ENCODE results near the gene CHRNB1. TPM values are rescaled to one million over a fixed set of nuclear protein-coding genes. Genes with fewer than 3 reads are reported as not detected.
"Not testable (repeated sequence)": the region's sequence is repeated elsewhere in the genome, so short reads cannot be mapped to it uniquely, and the experiment has no call there.

The CHRNB1 gene
- polyA plus RNA-seq, 1 donor from 2014 or later = 18.2 TPM

GRCh38 chr17:7468290-7468689 is 23.4 kb downstream of the CHRNB1 start:
- TF ChIP-seq SMC3 (conservative IDR thresholded peaks at IDR 0.05; ENCODE audit: poor library complexity) = no peak
- no peak for TF ChIP-seq POLR2AphosphoS5 (IDR thresholded peaks at IDR 0.05)
- no peak for TF ChIP-seq REST (IDR thresholded peaks at IDR 0.05; ENCODE audit: borderline replicate concordance)
- no peak for TF ChIP-seq CTCF (IDR thresholded peaks at IDR 0.05; ENCODE audit: poor library complexity, severe bottlenecking)
- TF ChIP-seq EP300 (conservative IDR thresholded peaks at IDR 0.05; ENCODE audit: poor library complexity, severe bottlenecking) = no peak
- no peak for TF ChIP-seq MXI1 (conservative IDR thresholded peaks at IDR 0.05; ENCODE audit: poor library complexity, severe bottlenecking)
- no peak for TF ChIP-seq TAF1 (IDR thresholded peaks at IDR 0.05; ENCODE audit: low read depth)
- Histone ChIP-seq H3K9me3 (ENCODE audit: low read length) (no peaks in the 10 kb centered on the region), H3K4me3 (ENCODE audit: low read length) (no peak overlapping the region), H3K36me3 (ENCODE audit: insufficient read depth, low read length) (no peaks in the 10 kb centered on the region), H3K9ac (ENCODE audit: low read length) (no peak overlapping the region), H2AFZ (ENCODE audit: low read depth, low read length) (no peak overlapping the region), H4K20me1 (ENCODE audit: insufficient read depth) (no peaks in the 10 kb centered on the region), H3K9me2 (ENCODE audit: insufficient read depth, low read length) (no peaks in the 10 kb centered on the region), H3K27me3 (ENCODE audit: insufficient read depth, low read depth, low read length) (no peaks in the 10 kb centered on the region), H3K4me2 (ENCODE audit: low read length) (no peak overlapping the region), H3F3A (ENCODE audit: insufficient read depth, low read length, poor library complexity, severe bottlenecking) (no peaks in the 10 kb centered on the region), H3K79me2 (replicated peaks; ENCODE audit: insufficient read depth, low read length) (peaks cover 3% of the 10 kb centered on the region), H3K27ac (ENCODE audit: low read length) (no peak overlapping the region)

- H2AFZ ChIP-seq (ENCODE audit: low read depth, low read length) = no peak overlapping the region
- no peaks in the 10 kb centered on the region for H3F3A ChIP-seq (ENCODE audit: insufficient read depth, low read length, poor library complexity, severe bottlenecking)
- no peaks in the 10 kb centered on the region for H4K20me1 ChIP-seq (ENCODE audit: insufficient read depth)
- no peak overlapping the region for H3K4me2 ChIP-seq (ENCODE audit: low read length)
- no peak overlapping the region for H3K27ac ChIP-seq (ENCODE audit: low read length)
- H3K27me3 ChIP-seq (ENCODE audit: insufficient read depth, low read depth, low read length) = no peaks in the 10 kb centered on the region
- no peak for TF ChIP-seq EZH2 (IDR thresholded peaks at IDR 0.05; ENCODE audit: borderline replicate concordance, insufficient read depth, low read length, poor library complexity, severe bottlenecking)
- no peak for TF ChIP-seq REST (IDR thresholded peaks at IDR 0.05; ENCODE audit: borderline replicate concordance)
- no peak for TF ChIP-seq POLR2AphosphoS5 (IDR thresholded peaks at IDR 0.05)
- no peak for TF ChIP-seq RAD21 (conservative IDR thresholded peaks at IDR 0.05)
- TF ChIP-seq EP300 (conservative IDR thresholded peaks at IDR 0.05; ENCODE audit: poor library complexity, severe bottlenecking) = no peak
- TF ChIP-seq TAF1 (IDR thresholded peaks at IDR 0.05; ENCODE audit: low read depth) = no peak
- no peak for TF ChIP-seq MXI1 (conservative IDR thresholded peaks at IDR 0.05; ENCODE audit: poor library complexity, severe bottlenecking)
- no peak for TF ChIP-seq CTCF (IDR thresholded peaks at IDR 0.05; ENCODE audit: poor library complexity, severe bottlenecking)
- TF ChIP-seq SMC3 (conservative IDR thresholded peaks at IDR 0.05; ENCODE audit: poor library complexity) = no peak
- no peaks in the 10 kb centered on the region for H3K9me3 ChIP-seq (ENCODE audit: low read length)
- no peak overlapping the region for H3K9ac ChIP-seq (ENCODE audit: low read length)
- peaks cover 3% of the 10 kb centered on the region for H3K79me2 ChIP-seq (replicated peaks; ENCODE audit: insufficient read depth, low read length)
- H3K9me2 ChIP-seq (ENCODE audit: insufficient read depth, low read length) = no peaks in the 10 kb centered on the region
- no peaks in the 10 kb centered on the region for H3K36me3 ChIP-seq (ENCODE audit: insufficient read depth, low read length)
- no peak overlapping the region for H3K4me3 ChIP-seq (ENCODE audit: low read length)
Observed at GRCh38 chr17:7468804-7469389, 24.0 kb downstream of the CHRNB1 start.

- not testable (repeated sequence) for H3K27me3 ChIP-seq (ENCODE audit: insufficient read depth, low read depth, low read length); H3K9me2 ChIP-seq (ENCODE audit: insufficient read depth, low read length); H3F3A ChIP-seq (ENCODE audit: insufficient read depth, low read length, poor library complexity, severe bottlenecking); H3K9me3 ChIP-seq (ENCODE audit: low read length); H3K4me3 ChIP-seq (ENCODE audit: low read length); H4K20me1 ChIP-seq (ENCODE audit: insufficient read depth); H3K27ac ChIP-seq (ENCODE audit: low read length); H3K4me2 ChIP-seq (ENCODE audit: low read length); H2AFZ ChIP-seq (ENCODE audit: low read depth, low read length); H3K36me3 ChIP-seq (ENCODE audit: insufficient read depth, low read length); H3K9ac ChIP-seq (ENCODE audit: low read length); H3K79me2 ChIP-seq (replicated peaks; ENCODE audit: insufficient read depth, low read length)
Observed at GRCh38 chr17:7469843-7470242, 25.0 kb downstream of the CHRNB1 start.
